HG03571 (cell line): Measurements from ENCODE around the gene MTMR2.
"Not testable (repeated sequence)": the region's sequence is repeated elsewhere in the genome, so short reads cannot be mapped to it uniquely, and the experiment has no call there.

Experiments
- ATAC-seq: cut with Tn5 transposase; IDR thresholded peaks from one replicate; pipeline ENCODE4 v1.9.1; 2021; ENCODE audit not compliant: unreplicated experiment

MTMR2 gene

DNA sequence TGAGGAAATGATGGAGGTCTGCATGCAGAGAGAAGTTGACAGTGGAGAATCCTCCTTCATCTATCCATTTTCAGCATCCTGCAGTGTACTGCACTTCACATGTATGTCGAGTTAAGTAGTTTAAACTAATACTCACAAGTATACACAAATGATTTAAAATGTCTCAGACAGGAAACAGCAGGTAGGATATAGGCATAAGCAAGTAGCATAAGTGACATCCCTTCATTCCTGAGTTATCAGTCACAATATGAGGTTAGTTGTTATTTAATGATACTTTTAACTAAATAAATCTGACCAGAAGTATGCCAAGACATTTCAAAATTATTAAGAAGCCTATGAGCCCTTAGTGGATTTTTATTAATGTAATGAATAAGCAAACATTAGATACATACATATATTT lies 37.4 kb downstream of the MTMR2 start:
- no peak for ATAC-seq

GRCh38 chr11:95884802-95885201 lies 39.1 kb downstream of the MTMR2 start:
- no peak for ATAC-seq

- ATAC-seq = no peak
Observed at GRCh38 chr11:95884376-95884775, 39.5 kb downstream of the MTMR2 start.

- no peak for ATAC-seq
Observed at GRCh38 chr11:95883381-95883780, 40.5 kb downstream of the MTMR2 start.

- no peak for ATAC-seq
Observed at GRCh38 chr11:95877291-95877690, 46.6 kb downstream of the MTMR2 start.

DNA sequence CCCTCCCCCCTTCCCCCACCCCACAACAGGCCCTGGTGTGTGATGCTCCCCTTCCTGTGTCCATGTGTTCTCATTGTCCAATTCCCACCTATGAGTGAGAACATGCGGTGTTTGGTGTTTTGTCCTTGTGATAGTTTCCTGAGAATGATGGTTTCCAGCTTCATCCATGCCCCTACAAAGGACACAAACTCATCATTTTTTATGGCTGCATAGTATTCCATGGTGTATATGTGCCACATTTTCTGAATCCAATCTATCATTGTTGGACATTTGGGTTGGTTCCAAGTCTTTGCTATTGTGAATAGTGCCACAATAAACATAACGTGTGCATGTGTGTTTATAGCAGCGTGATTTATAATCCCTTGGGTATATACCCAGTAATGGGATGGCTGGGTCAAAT lies 53.0 kb downstream of the MTMR2 start:
- not testable (repeated sequence) for ATAC-seq

GRCh38 chr11:95867105-95867504 lies 56.8 kb downstream of the MTMR2 start:
- no peak for ATAC-seq

DNA sequence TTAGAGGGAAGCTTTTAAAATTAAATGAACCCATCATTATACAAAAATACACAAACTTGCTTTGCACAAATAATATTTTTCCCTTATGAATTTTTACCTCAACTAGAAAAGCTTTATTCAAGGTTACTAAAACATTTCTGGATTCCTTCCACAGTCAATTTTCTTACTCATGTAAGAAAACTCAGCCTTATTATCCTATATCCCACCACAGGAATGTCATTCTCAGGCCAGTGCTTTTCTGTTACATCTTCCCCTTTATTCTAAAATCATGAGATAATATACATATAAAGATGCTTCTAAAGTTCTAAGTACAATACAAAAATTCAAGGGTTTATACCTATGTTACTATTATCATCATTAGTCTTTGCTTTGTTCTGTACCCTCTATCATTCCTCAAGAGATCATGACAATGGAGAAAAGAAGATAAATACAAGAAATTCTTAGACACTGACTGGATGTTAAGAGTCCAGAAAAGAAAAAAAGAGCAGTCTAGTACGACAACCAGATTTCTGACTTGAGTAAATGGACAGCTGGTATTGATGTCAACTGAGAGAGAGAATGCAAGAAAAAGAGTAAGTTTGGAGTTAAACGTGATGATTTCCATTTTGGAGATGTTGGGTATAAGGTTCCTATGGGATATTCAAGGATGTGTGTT lies 60.3 kb downstream of the MTMR2 start:
- ATAC-seq = no peak

- ATAC-seq = not testable (repeated sequence)
Observed at GRCh38 chr11:95860024-95860423, 63.9 kb downstream of the MTMR2 start.

- ATAC-seq = not testable (repeated sequence)
Observed at GRCh38 chr11:95854362-95854761, 69.5 kb downstream of the MTMR2 start.

- no peak for ATAC-seq
Observed at GRCh38 chr11:95853862-95854261, 70.0 kb downstream of the MTMR2 start.

DNA sequence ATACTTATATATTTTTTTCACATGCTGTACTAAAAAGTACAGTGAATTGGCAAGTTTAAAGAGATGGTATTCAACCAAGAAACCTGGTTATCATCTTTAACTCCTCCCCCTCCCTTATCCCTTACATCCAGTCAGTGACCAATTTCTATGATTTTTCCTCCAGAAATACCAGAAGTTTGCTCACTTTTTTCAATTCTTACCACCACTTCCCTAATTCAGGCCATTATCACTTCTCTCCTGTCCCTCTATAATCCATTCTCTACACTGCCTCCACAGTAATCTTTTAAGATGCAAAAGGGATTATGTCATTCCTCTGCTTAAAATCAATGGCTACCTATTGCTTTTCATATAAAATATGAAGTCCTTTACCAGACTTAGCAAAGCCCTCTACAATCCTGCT lies 70.8 kb downstream of the MTMR2 start:
- no peak for ATAC-seq

GRCh38 chr11:95850137-95850536 lies 73.8 kb downstream of the MTMR2 start:
- no peak for ATAC-seq

DNA sequence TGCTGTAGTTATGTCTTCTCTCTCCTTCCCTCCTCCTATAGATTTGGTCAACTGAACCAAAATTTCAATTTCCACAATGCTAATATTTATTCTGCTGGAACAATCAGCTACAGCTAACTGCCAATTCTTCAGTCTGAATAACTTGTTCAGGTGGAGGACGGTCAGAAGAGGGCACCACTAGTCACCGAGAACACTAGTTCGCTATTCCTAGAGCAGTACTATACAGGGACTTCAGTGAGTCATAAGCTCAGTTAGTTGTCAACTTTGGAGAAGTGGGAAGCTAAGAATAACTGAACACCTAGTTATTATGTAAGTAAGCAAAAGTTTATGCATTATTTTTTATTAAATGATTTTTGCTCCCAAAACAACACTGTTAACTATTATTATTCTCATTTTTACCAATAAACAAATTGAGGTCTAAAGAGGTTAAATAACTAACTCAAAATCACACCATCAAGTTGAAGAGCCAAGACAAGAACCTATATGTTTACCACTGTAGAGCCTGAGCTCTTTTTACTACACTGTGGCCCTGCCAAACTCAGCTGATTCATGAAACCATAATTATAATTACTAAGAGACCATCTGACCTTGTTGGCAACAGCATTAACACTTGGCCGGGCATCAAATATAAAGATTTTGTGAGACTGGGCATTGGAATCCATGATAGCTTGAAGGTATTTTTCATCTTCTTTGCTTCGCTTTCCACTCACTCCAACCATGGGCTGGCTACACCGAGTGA lies 74.7 kb downstream of the MTMR2 start:
- no peak for ATAC-seq

DNA sequence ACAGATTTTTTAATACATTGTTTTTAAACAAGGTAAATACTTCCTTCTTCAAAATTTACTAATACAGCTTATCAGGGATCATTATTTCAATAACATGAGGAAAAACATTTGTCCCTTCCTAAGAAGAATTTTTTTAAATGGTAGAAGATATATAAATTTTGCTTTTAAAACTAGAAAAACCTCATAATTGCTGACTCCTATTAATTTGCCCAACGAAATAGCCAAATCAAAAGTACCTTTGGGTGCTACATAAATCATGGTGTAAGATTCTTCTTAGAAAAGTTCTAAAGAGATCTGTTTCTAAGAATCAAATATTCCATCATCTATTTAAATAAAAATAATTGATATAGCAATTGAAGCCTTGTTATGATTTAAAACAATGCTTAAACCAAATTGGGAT lies 78.7 kb downstream of the MTMR2 start:
- ATAC-seq = no peak

DNA sequence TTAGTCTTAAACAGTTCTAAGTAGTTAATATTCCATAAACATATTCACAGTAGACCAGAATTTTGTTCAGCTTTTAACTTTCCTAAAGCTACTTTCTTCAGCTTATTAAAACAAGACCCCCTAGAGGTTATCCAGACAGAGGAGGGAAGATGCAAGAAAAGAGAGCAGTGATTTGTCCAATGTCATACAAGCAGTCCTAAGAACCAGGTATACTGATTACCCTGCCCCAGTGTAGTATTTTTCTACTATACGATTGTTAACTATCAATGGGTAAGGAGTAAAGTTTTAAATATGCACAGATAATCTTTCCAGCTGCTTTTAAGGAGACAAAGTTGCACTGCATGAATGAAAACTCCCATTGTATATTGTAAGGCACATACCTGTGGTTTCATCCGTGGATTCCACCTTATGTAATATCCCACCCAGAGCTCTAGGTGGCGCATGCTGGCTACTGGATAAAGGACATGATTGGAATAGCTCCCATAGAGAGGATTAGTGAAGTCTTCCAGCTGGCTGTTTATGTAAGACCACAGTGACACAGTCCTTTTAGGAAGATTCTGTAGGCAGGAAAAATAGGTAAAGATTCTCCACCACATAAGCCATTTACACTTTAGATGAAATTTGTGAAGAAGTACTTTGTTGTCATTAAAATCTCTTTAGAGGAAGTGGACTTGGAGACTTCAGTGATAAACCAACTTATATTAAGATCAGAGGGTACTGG lies 88.0 kb downstream of the MTMR2 start:
- peak; percentile 79 for ATAC-seq

DNA sequence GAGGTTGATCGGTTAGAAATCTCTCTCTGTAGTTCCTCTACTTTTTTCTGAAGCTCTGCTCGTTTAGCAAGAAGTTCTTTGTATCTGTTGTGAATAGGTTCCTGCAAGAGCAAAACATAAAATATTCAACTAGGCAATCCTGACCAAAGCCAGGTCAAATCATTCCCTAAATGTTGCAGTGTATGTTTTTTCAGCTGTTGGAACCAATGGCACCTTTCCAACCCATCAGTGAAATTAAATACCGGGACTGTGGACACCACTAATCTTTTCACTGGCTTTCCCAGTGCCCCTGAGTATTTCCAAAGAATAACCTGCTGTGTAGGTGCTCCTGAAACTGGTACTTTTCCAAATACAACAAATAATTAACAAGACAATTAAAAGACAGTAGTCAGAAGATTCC lies 88.6 kb downstream of the MTMR2 start:
- no peak for ATAC-seq

- ATAC-seq = no peak
Observed at GRCh38 chr11:95833378-95833777, 90.5 kb downstream of the MTMR2 start.

GRCh38 chr11:95832763-95833162 lies 91.1 kb downstream of the MTMR2 start:
- ATAC-seq = no peak

DNA sequence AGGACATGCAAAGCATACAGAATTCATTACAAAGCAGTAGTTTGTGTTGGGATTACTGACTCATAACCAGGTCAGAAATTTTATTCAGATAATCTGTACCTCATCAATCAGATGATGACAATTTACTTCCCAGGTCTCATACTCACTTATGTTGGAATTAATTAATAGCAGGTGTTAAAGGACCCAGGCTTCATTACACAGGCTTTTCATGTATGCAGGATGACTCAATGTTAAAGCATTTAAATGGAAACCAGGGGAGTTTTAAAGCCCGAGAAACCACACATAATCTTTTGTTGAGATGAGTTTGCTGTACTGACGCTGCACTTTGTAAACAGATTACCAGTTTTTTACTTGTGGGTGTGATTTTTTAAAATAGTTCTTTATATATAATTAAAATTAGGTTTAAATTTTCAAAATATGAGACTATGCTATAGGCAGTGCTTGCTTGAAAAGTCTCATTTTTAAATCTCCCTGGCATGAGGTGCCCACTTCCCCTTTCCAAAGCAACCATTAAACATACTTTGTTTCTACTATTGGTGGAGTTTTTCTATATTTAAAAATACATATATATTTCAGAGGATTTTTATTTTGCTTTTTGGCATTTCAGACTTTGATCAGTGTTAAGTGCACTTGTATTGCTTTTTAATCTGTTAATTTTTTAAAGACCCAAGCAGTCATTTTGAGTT lies 92.6 kb downstream of the MTMR2 start:
- no peak for ATAC-seq

- ATAC-seq = no peak
Observed at GRCh38 chr11:95829580-95830259, 94.2 kb downstream of the MTMR2 start.
